Liver (tissue), 9 donors: ENCODE measurements around the gene ZCCHC4. TPM values are rescaled to one million over a fixed set of nuclear protein-coding genes. Genes with fewer than 3 reads are reported as not detected.

Source experiments
- DNase-seq: peaks from one replicate; pipeline ENCODE4 v3.0.0-alpha.2; 2017; ENCODE audit warnings: low spot score
- H3K27ac ChIP-seq, 2 donors: one replicate each; pipeline ENCODE4 v1.7.0; 2013; ENCODE audit warnings: inconsistent platforms in 2 of 2, low read length in 2 of 2, control low read depth in 1 of 2, low read depth in 1 of 2, mild to moderate bottlenecking in 1 of 2
- H3K27me3 ChIP-seq, 4 donors: one replicate each; pipeline versions ENCODE4 v1.6.1 to v1.7.0; 2013; ENCODE audit warnings: low read length in 3 of 4, inconsistent platforms in 1 of 4, mild to moderate bottlenecking in 1 of 4, moderate library complexity in 1 of 4; ENCODE audit not compliant: control insufficient read depth in 4 of 4, insufficient read depth in 4 of 4
- H3K36me3 ChIP-seq, 4 donors: one replicate each; pipeline versions ENCODE4 v1.6.1 to v1.7.0; 2013; ENCODE audit warnings: low read length in 3 of 4, mild to moderate bottlenecking in 3 of 4, low read depth in 1 of 4, moderate library complexity in 1 of 4; ENCODE audit not compliant: control insufficient read depth in 4 of 4, insufficient read depth in 3 of 4
- H3K4me1 ChIP-seq, 4 donors: one replicate each; pipeline versions ENCODE4 v1.6.1 to v1.7.0; 2013; ENCODE audit warnings: low read length in 3 of 4, mild to moderate bottlenecking in 3 of 4, moderate library complexity in 1 of 4; ENCODE audit not compliant: control insufficient read depth in 4 of 4, insufficient read depth in 4 of 4
- H3K4me3 ChIP-seq, 3 donors: one replicate each; pipeline versions ENCODE4 v1.6.1 to v1.7.0; 2013; ENCODE audit warnings: low read length in 3 of 3, control low read depth in 1 of 3, low read depth in 1 of 3, mild to moderate bottlenecking in 1 of 3
- H3K9ac ChIP-seq, 2 donors: one replicate each; pipeline ENCODE4 v1.7.0; 2013; ENCODE audit warnings: low read length in 2 of 2, mild to moderate bottlenecking in 2 of 2, moderate library complexity in 2 of 2, control low read depth in 1 of 2, low read depth in 1 of 2
- H3K9me3 ChIP-seq, 4 donors: one replicate each; pipeline versions ENCODE4 v1.6.1 to v1.7.0; 2013; ENCODE audit warnings: low read length in 3 of 4; ENCODE audit not compliant: control insufficient read depth in 4 of 4
- ATF3 ChIP-seq: IDR thresholded peaks from 2 replicates; pipeline ENCODE4 v1.6.1; 2016; ENCODE audit warnings: antibody characterized with exemption
- CTCF ChIP-seq: fragments of 150-350 bp; IDR thresholded peaks from 2 replicates; pipeline ENCODE4 v1.5.1; 2017; ENCODE audit warnings: improper control_type of control experiment, low read depth, low read length; ENCODE audit not compliant: missing input control
- EGR1 ChIP-seq, 2 donors: IDR thresholded peaks; 2 replicates each; pipeline ENCODE4 v1.6.1; 2016 to 2018; ENCODE audit warnings: antibody characterized with exemption in 2 of 2, low read depth in 2 of 2
- FOXA1 ChIP-seq: IDR thresholded peaks from 2 replicates; pipeline ENCODE4 v1.6.1; 2016; ENCODE audit warnings: antibody characterized with exemption
- FOXA2 ChIP-seq: IDR thresholded peaks from 2 replicates; pipeline ENCODE4 v1.6.1; 2016; ENCODE audit warnings: antibody characterized with exemption
- GABPA ChIP-seq, 2 donors: IDR thresholded peaks in 1 of 2; conservative IDR thresholded peaks in 1 of 2; 2 replicates each; pipeline ENCODE4 v1.6.1; 2016; ENCODE audit warnings: antibody characterized with exemption in 2 of 2, mild to moderate bottlenecking in 1 of 2, moderate library complexity in 1 of 2
- HNF4A ChIP-seq, 2 donors: conservative IDR thresholded peaks; 2 replicates each; pipeline ENCODE4 v1.6.1; 2016; ENCODE audit warnings: antibody characterized with exemption in 2 of 2, mild to moderate bottlenecking in 2 of 2
- HNF4G ChIP-seq: IDR thresholded peaks from 2 replicates; pipeline ENCODE4 v1.6.1; 2016; ENCODE audit warnings: antibody characterized with exemption
- JUND ChIP-seq, 2 donors: IDR thresholded peaks; 2 replicates each; pipeline ENCODE4 v1.6.1; 2016; ENCODE audit warnings: antibody characterized with exemption in 2 of 2
- MAX ChIP-seq: IDR thresholded peaks from 2 replicates; pipeline ENCODE4 v1.6.1; 2016; ENCODE audit warnings: antibody characterized with exemption
- NR2F2 ChIP-seq: IDR thresholded peaks from 2 replicates; pipeline ENCODE4 v1.6.1; 2016; ENCODE audit warnings: antibody characterized with exemption
- RAD21 ChIP-seq, 2 donors: IDR thresholded peaks; 2 replicates each; pipeline ENCODE4 v1.6.1; 2016; ENCODE audit warnings: antibody characterized with exemption in 2 of 2, mild to moderate bottlenecking in 2 of 2
- REST ChIP-seq: IDR thresholded peaks from 2 replicates; pipeline ENCODE4 v1.6.1; 2016; ENCODE audit warnings: antibody characterized with exemption, mild to moderate bottlenecking
- RXRA ChIP-seq, 2 donors: IDR thresholded peaks; 2 replicates each; pipeline ENCODE4 v1.6.1; 2017 to 2018; ENCODE audit warnings: antibody characterized with exemption in 2 of 2, mild to moderate bottlenecking in 1 of 2
- SP1 ChIP-seq: IDR thresholded peaks from 2 replicates; pipeline ENCODE4 v1.6.1; 2018; ENCODE audit warnings: antibody characterized with exemption, mild to moderate bottlenecking
- TAF1 ChIP-seq: conservative IDR thresholded peaks from 2 replicates; pipeline ENCODE4 v1.6.1; 2016; ENCODE audit warnings: antibody characterized with exemption, mild to moderate bottlenecking
- YY1 ChIP-seq: IDR thresholded peaks from 2 replicates; pipeline ENCODE4 v1.6.1; 2016; ENCODE audit warnings: antibody characterized with exemption, mild to moderate bottlenecking
- ZBTB33 ChIP-seq: IDR thresholded peaks from 2 replicates; pipeline ENCODE4 v1.6.1; 2016; ENCODE audit warnings: antibody characterized with exemption
- WGBS: extraction: QIAGEN DNeasy Blood & Tissue Kit; methylation state at CpG from one replicate; pipeline ENCODE4 v1.1.7; 2013; 5-methylcytosine and 5-hydroxymethylcytosine counted together
- polyA plus RNA-seq, 2 donors: library from polyadenylated mRNA; stranded (reverse) in 1 of 2; unstranded in 1 of 2; fragments of 200-250 nt in 1 of 2; fragments of >200 nt in 1 of 2; fragmentation: Nextera tagmentation in 1 of 2; extraction: Ambion mirVana in 1 of 2; gene quantifications; one replicate each; pipeline versions ENCODE4 v1.2.1 to v1.2.3, GENCODE V29; 2013 to 2015
- total RNA-seq, 2 donors: library from RNA; depleted of rRNA; stranded (reverse); fragments of >200 nt; gene quantifications; one replicate each; pipeline ENCODE4 v1.2.3, GENCODE V29; 2014
- donor health status: healthy.
- donor health status: healthy.
- donor health status: healthy.
- donor health status: healthy.
- donor health status: healthy.

The ZCCHC4 gene
- total RNA-seq: 1 to 10 TPM; 6.7 to 7.4 TPM
- 1 to 10 TPM; 2.1 to 2.4 TPM for polyA plus RNA-seq

- H3K4me3 ChIP-seq: peak within 1 kb of the TSS; percentile 75 to 81 (median 80)
- 1% methylated on average over 40 of the region's 40 CpGs for WGBS
- TF ChIP-seq NR2F2 (peak; percentile 76), JUND (IDR thresholded peaks at IDR 0.05) (peak; percentile 58 to 67), RAD21 (IDR thresholded peaks at IDR 0.05) (peak; percentile 74 to 81), MAX (peak; percentile 49), YY1 (peak; percentile 99), CTCF (peak; percentile 97), SP1 (peak; percentile 84), HNF4A (conservative IDR thresholded peaks at IDR 0.05) (peak; percentile 47 to 60), TAF1 (peak; percentile 77), REST (peak; percentile 78), HNF4G (peak; percentile 54), RXRA (IDR thresholded peaks at IDR 0.05) (peak; percentile 42 to 66), ZBTB33 (peak; percentile 94), GABPA (IDR thresholded peaks at IDR 0.05 in 1 of 2, conservative IDR thresholded peaks at IDR 0.05 in 1 of 2) (peak in 1 of 2 donors; percentile 76), FOXA2 (no peak), EGR1 (IDR thresholded peaks at IDR 0.05; ENCODE audit: low read depth in 2 of 2) (peak; percentile 24 to 54), FOXA1 (peak; percentile 53), ATF3 (peak; percentile 63)
- peaks cover 0 to 2% (median 0%) of the 10 kb centered on the region in 4 donors for H3K27me3 ChIP-seq
- peaks cover 5 to 20% (median 8%) of the 10 kb centered on the region in 4 donors for H3K4me1 ChIP-seq
- no peaks in the 10 kb centered on the region for H3K9me3 ChIP-seq
- peaks cover 0 to 4% (median 2%) of the 10 kb centered on the region in 4 donors for H3K36me3 ChIP-seq
- peak within 1 kb of the TSS; percentile 15 to 39 for H3K9ac ChIP-seq
- DNase-seq: peak; percentile 91
- H3K27ac ChIP-seq: peak within 1 kb of the TSS; percentile 24 to 44
Observed at GRCh38 chr4:25312496-25313200, at the start of gene ZCCHC4. ZCCHC4 (plus strand) TSS chr4:25312774; CDS start chr4:25312810, 36 bp downstream.
